Measurements from ENCODE around the gene GABARAPL2. TPM values are rescaled to one million over a fixed set of nuclear protein-coding genes. Genes with fewer than 3 reads are reported as not detected.

GABARAPL2 gene
- polyA plus RNA-seq, 1 donor (not counting 4 experiments of a cell fraction or from before 2014, with no cell fraction given) = 95.8 TPM

DNA sequence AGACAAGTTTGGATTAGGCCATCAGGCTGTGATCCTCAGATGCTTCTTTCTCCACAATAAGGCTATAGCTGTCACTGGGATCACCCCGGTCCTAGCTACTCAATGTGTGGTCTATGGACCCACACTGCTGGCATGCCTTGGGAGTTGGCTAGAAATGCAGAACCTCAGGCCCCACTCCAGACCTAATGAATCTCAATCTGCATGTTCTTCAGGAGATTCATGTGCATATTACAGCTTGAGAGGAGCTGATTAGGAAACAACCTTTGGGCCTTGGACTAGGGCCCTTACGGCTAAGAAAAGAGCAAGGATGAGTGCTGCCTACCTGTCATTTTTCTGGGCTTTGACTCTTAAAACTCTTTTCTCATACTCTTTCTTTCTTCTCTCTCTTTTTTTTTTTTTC lies 49.4 kb downstream of the GABARAPL2 start:
- no peaks in the 10 kb centered on the region for H3K27me3 ChIP-seq (ENCODE audit: control insufficient read depth, extremely low read depth, insufficient read depth, low read length)
- no peak overlapping the region for H3K9ac ChIP-seq (ENCODE audit: control insufficient read depth, extremely low read depth, insufficient read depth, low read length)
- no peaks in the 10 kb centered on the region for H4K20me1 ChIP-seq (ENCODE audit: control insufficient read depth, extremely low read depth, insufficient read depth, low read length)
- peaks cover 3% of the 10 kb centered on the region for H3K79me2 ChIP-seq (ENCODE audit: control insufficient read depth, insufficient read depth, low read length)
- DNase-seq (ENCODE audit: low read depth, low spot score) (no peak), FAIRE-seq (no peak)
- peaks cover 23 to 49% of the 10 kb centered on the region in 2 experiments for H3K36me3 ChIP-seq (ENCODE audit: control insufficient read depth in 2 of 2, extremely low read depth in 1 of 2, insufficient read depth in 2 of 2, low read length in 2 of 2)
- no peak overlapping the region for H3K4me2 ChIP-seq (ENCODE audit: control insufficient read depth, extremely low read depth, insufficient read depth, low read depth, low read length)
- H3K4me1 ChIP-seq (ENCODE audit: control insufficient read depth, extremely low read depth, insufficient read depth, low read length) = peaks cover 9% of the 10 kb centered on the region
- H3K9me3 ChIP-seq (ENCODE audit: control insufficient read depth, low read depth, low read length) = no peaks in the 10 kb centered on the region
- dilution Hi-C loops (cut with MboI; ENCODE audit: extremely low pct_ligation_motif_present, low sequenced_read_pairs) = no loop called here
- no peak overlapping the region for H3K4me3 ChIP-seq (ENCODE audit: control insufficient read depth in 2 of 3, extremely low read depth in 1 of 3, insufficient read depth in 2 of 3, low read depth in 1 of 3, low read length in 3 of 3)
- no peak overlapping the region for H3K27ac ChIP-seq (ENCODE audit: control insufficient read depth, insufficient read depth, low read length)
- no peaks in the 10 kb centered on the region for H3K9me1 ChIP-seq (ENCODE audit: control insufficient read depth, extremely low read depth, insufficient read depth, low read length)
- no peak overlapping the region for H2AFZ ChIP-seq (ENCODE audit: control insufficient read depth, low read length)
- TF ChIP-seq EZH2 (IDR thresholded peaks at IDR 0.05; ENCODE audit: low read length) = no peak
- TF ChIP-seq, protein P1, sequence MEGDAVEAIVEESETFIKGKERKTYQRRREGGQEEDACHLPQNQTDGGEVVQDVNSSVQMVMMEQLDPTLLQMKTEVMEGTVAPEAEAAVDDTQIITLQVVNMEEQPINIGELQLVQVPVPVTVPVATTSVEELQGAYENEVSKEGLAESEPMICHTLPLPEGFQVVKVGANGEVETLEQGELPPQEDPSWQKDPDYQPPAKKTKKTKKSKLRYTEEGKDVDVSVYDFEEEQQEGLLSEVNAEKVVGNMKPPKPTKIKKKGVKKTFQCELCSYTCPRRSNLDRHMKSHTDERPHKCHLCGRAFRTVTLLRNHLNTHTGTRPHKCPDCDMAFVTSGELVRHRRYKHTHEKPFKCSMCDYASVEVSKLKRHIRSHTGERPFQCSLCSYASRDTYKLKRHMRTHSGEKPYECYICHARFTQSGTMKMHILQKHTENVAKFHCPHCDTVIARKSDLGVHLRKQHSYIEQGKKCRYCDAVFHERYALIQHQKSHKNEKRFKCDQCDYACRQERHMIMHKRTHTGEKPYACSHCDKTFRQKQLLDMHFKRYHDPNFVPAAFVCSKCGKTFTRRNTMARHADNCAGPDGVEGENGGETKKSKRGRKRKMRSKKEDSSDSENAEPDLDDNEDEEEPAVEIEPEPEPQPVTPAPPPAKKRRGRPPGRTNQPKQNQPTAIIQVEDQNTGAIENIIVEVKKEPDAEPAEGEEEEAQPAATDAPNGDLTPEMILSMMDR (optimal IDR thresholded peaks at IDR 0.05 in 1 of 3, IDR thresholded peaks at IDR 0.05 in 1 of 3, conservative IDR thresholded peaks at IDR 0.05 in 1 of 3; ENCODE audit: extremely low read depth in 1 of 3, insufficient read depth in 2 of 3, low read length in 3 of 3) = no peak

DNA sequence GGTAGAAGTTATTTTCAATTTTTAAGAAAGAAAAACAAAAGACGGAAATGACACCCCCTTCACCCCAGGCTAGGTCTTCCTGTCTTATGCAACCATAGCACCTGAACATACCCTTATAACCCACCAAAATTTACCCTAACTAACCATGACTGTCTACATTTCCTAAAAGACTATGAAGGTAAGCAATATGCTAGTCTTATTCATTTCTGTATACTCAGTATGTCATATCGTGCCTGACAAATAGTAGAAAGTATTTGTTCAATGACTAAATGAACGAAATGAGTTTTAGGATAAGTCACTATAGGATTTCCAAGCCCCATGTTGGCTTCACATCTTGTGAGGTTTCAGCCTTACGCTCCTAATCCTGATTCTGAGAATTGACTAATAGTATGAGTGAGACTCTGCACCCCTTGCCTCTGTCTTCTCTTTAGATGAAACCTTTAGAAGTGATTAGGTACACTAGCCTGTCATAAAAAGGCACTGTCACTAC lies 50.4 kb downstream of the GABARAPL2 start:
- Histone ChIP-seq H3K9me1 (ENCODE audit: control insufficient read depth, extremely low read depth, insufficient read depth, low read length) (no peaks in the 10 kb centered on the region), H3K27me3 (ENCODE audit: control insufficient read depth, extremely low read depth, insufficient read depth, low read length) (no peaks in the 10 kb centered on the region), H3K4me3 (ENCODE audit: control insufficient read depth in 2 of 3, extremely low read depth in 1 of 3, insufficient read depth in 2 of 3, low read depth in 1 of 3, low read length in 3 of 3) (no peak overlapping the region), H3K9ac (ENCODE audit: control insufficient read depth, extremely low read depth, insufficient read depth, low read length) (no peak overlapping the region), H3K4me2 (ENCODE audit: control insufficient read depth, extremely low read depth, insufficient read depth, low read depth, low read length) (no peak overlapping the region), H3K9me3 (ENCODE audit: control insufficient read depth, low read depth, low read length) (no peaks in the 10 kb centered on the region), H2AFZ (ENCODE audit: control insufficient read depth, low read length) (no peak overlapping the region), H3K27ac (ENCODE audit: control insufficient read depth, insufficient read depth, low read length) (no peak overlapping the region), H3K4me1 (ENCODE audit: control insufficient read depth, extremely low read depth, insufficient read depth, low read length) (peaks cover 10% of the 10 kb centered on the region), H4K20me1 (ENCODE audit: control insufficient read depth, extremely low read depth, insufficient read depth, low read length) (no peaks in the 10 kb centered on the region), H3K79me2 (ENCODE audit: control insufficient read depth, insufficient read depth, low read length) (peaks cover 5% of the 10 kb centered on the region), H3K36me3 (ENCODE audit: control insufficient read depth in 2 of 2, extremely low read depth in 1 of 2, insufficient read depth in 2 of 2, low read length in 2 of 2) (peaks cover 21 to 46% of the 10 kb centered on the region in 2 experiments)
- DNase-seq (ENCODE audit: low read depth, low spot score) = no peak
- TF ChIP-seq, protein P1 (optimal IDR thresholded peaks at IDR 0.05 in 1 of 3, IDR thresholded peaks at IDR 0.05 in 1 of 3, conservative IDR thresholded peaks at IDR 0.05 in 1 of 3; ENCODE audit: extremely low read depth in 1 of 3, insufficient read depth in 2 of 3, low read length in 3 of 3) = no peak
- FAIRE-seq = no peak
- dilution Hi-C loops (cut with MboI; ENCODE audit: extremely low pct_ligation_motif_present, low sequenced_read_pairs) = no loop called here

Measured in keratinocyte (primary cell).